PC-3 (cell line): ENCODE measurements around the gene ZFP36.

Source experiments
- CTCF ChIP-seq: fragments of 300-600 bp; sonication (generic); conservative IDR thresholded peaks from 2 replicates; pipeline ENCODE4 v1.5.1; 2017; ENCODE audit warnings: antibody characterized with exemption, low read depth, mild to moderate bottlenecking, low read length
- EZH2 ChIP-seq: fragments of 300-600 bp; sonication (generic); IDR thresholded peaks from one replicate; pipeline ENCODE4 v1.6.1; 2017; ENCODE audit warnings: antibody characterized with exemption, mild to moderate bottlenecking, low read length; ENCODE audit not compliant: unreplicated experiment
- EZH2phosphoT487 ChIP-seq: fragments of 300-600 bp; sonication (generic); IDR thresholded peaks from 2 replicates; pipeline ENCODE4 v1.6.1; 2018; ENCODE audit warnings: mild to moderate bottlenecking, antibody characterized with exemption, low read length, borderline replicate concordance

DNA sequence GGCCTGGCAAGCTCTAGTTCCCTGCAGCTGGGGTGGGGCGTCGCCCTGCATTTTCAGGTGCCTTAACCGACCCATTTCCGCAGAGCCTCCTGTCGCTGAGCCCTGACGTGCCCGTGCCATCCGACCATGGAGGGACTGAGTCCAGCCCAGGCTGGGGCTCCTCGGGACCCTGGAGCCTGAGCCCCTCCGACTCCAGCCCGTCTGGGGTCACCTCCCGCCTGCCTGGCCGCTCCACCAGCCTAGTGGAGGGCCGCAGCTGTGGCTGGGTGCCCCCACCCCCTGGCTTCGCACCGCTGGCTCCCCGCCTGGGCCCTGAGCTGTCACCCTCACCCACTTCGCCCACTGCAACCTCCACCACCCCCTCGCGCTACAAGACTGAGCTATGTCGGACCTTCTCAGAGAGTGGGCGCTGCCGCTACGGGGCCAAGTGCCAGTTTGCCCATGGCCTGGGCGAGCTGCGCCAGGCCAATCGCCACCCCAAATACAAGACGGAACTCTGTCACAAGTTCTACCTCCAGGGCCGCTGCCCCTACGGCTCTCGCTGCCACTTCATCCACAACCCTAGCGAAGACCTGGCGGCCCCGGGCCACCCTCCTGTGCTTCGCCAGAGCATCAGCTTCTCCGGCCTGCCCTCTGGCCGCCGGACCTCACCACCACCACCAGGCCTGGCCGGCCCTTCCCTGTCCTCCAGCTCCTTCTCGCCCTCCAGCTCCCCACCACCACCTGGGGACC, 1.2 kb downstream of the ZFP36 start:
- no peak for TF ChIP-seq EZH2phosphoT487
- no peak for TF ChIP-seq CTCF
- no peak for TF ChIP-seq EZH2
